GM23338 (cell line): ENCODE measurements around the gene HIVEP3.

Experiments used
- CREB1 ChIP-seq: fragments of 250-450 bp; sonication (Bioruptor Pico); IDR thresholded peaks from 2 replicates; pipeline ENCODE4 v1.5.0; 2020; ENCODE audit warnings: low read depth, mild to moderate bottlenecking, moderate library complexity
- CTCF ChIP-seq, 2 experiments: fragments of 200-600 bp in 1 of 2; sonication (generic) in 1 of 2; conservative IDR thresholded peaks; 2 replicates each; pipeline versions ENCODE4 v1.5.1 to v1.6.1; 2016 to 2017; ENCODE audit warnings: antibody characterized with exemption in 2 of 2, low read depth in 2 of 2, mild to moderate bottlenecking in 2 of 2, moderate library complexity in 1 of 2
- ETS1 ChIP-seq: IDR thresholded peaks from 2 replicates; pipeline ENCODE4 v1.6.1; 2016; ENCODE audit warnings: antibody characterized with exemption
- EZH2 ChIP-seq: fragments of 200-600 bp; sonication (generic); IDR thresholded peaks from one replicate; pipeline ENCODE4 v1.8.0; 2017; ENCODE audit warnings: antibody characterized with exemption, mild to moderate bottlenecking, low read depth; ENCODE audit not compliant: unreplicated experiment
- EZH2phosphoT487 ChIP-seq: fragments of 200-600 bp; sonication (generic); IDR thresholded peaks from one replicate; pipeline ENCODE4 v1.8.1; 2018; ENCODE audit warnings: antibody characterized with exemption; ENCODE audit not compliant: unreplicated experiment
- JUNB ChIP-seq: IDR thresholded peaks from one replicate; pipeline ENCODE4 v1.6.1; 2016; ENCODE audit warnings: antibody characterized with exemption; ENCODE audit not compliant: unreplicated experiment
- NANOG ChIP-seq: IDR thresholded peaks from 2 replicates; pipeline ENCODE4 v1.6.1; 2016; ENCODE audit warnings: antibody characterized with exemption, borderline replicate concordance
- POLR2AphosphoS5 ChIP-seq: IDR thresholded peaks from 2 replicates; pipeline ENCODE4 v1.6.1; 2016; ENCODE audit warnings: antibody characterized with exemption, low read depth
- REST ChIP-seq: IDR thresholded peaks from one replicate; pipeline ENCODE4 v1.6.1; 2018; ENCODE audit warnings: antibody characterized with exemption; ENCODE audit not compliant: unreplicated experiment
- STAT1 ChIP-seq: IDR thresholded peaks from one replicate; pipeline ENCODE4 v1.6.1; 2016; ENCODE audit warnings: antibody characterized with exemption; ENCODE audit not compliant: unreplicated experiment
- ZNF331 ChIP-seq: fragments of 250-450 bp; sonication (Bioruptor Pico); IDR thresholded peaks from 2 replicates; pipeline ENCODE4 v1.5.0; 2020; ENCODE audit warnings: low read depth, mild to moderate bottlenecking, moderate library complexity

GRCh38 chr1:41902664-41903063, 16.1 kb downstream of the HIVEP3 start:
- TF ChIP-seq CTCF (conservative IDR thresholded peaks at IDR 0.05; ENCODE audit: low read depth in 2 of 2) (no peak), EZH2 (no peak), REST (no peak), POLR2AphosphoS5 (no peak), EZH2phosphoT487 (no peak), CREB1 (CRISPR knock-in tag) (no peak), STAT1 (no peak), JUNB (no peak), ZNF331 (CRISPR knock-in tag) (no peak), NANOG (no peak), ETS1 (no peak)
